HUDEP-2 (cell line): ENCODE results near the gene LCE5A.
"Not testable (repeated sequence)": the region's sequence is repeated elsewhere in the genome, so short reads cannot be mapped to it uniquely, and the experiment has no call there.

ENCODE experiments used
- DNase-seq, 76 experiments: peaks; one replicate each; lab custom pipeline; 2025; ENCODE audit not compliant: unreplicated experiment in 76 of 76; lab: John Stamatoyannopoulos, UW

Gene LCE5A

GRCh38 chr1:152515434-152515783 lies 4.8 kb downstream of the LCE5A start:
- DNase-seq = no peak

- no peak for DNase-seq
Measured at GRCh38 chr1:152516082-152516481, 5.5 kb downstream of the LCE5A start.

- no peak for DNase-seq
Measured at GRCh38 chr1:152517237-152517811, 6.7 kb downstream of the LCE5A start.

GRCh38 chr1:152519851-152520250 lies 9.2 kb downstream of the LCE5A start:
- no peak for DNase-seq

- no peak for DNase-seq
Measured at GRCh38 chr1:152520561-152521090, 10.0 kb downstream of the LCE5A start.

- no peak for DNase-seq
Measured at GRCh38 chr1:152525080-152525641, 14.6 kb downstream of the LCE5A start.

- peak in 42 of 76 experiments; percentile 1 to 68 (median 22) for DNase-seq
Measured at GRCh38 chr1:152533327-152533938, 22.8 kb downstream of the LCE5A start.

GRCh38 chr1:152535774-152536173 lies 25.2 kb downstream of the LCE5A start:
- DNase-seq = no peak

- DNase-seq = no peak
Measured at GRCh38 chr1:152537496-152537895, 26.9 kb downstream of the LCE5A start.

GRCh38 chr1:152539901-152540300 lies 29.3 kb downstream of the LCE5A start:
- DNase-seq = no peak

GRCh38 chr1:152543820-152544219 lies 33.2 kb downstream of the LCE5A start:
- DNase-seq = peak in 65 of 76 experiments; percentile 2 to 95 (median 48)

- DNase-seq = no peak
Measured at GRCh38 chr1:152546704-152547103, 36.1 kb downstream of the LCE5A start.

- not testable (repeated sequence) for DNase-seq
Measured at GRCh38 chr1:152548358-152548757, 37.8 kb downstream of the LCE5A start.
